ENCODE measurements around the gene NCKAP5.

DNA sequence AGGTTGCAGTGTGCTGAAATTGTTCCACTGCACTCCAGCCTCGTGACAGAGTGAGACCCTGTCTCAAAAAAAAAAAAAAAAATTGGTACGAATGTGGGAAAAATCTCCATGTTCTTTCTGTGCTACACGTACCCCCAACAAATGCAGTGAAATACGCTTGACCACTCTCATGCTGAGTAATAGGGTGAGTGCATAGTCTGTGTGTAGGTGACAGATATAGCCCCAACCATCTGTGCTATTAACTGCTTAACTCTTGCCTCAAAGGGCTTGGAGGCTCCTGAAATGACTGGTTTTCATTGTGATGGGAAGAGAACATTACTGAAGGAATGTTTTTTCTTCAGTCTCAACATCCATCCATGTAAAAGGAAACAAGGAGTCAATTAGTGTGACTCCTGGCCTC, 913.9 kb downstream of the NCKAP5 start:
- TF ChIP-seq POLR2A (IDR thresholded peaks at IDR 0.05) = no peak
- TF ChIP-seq, protein P1, sequence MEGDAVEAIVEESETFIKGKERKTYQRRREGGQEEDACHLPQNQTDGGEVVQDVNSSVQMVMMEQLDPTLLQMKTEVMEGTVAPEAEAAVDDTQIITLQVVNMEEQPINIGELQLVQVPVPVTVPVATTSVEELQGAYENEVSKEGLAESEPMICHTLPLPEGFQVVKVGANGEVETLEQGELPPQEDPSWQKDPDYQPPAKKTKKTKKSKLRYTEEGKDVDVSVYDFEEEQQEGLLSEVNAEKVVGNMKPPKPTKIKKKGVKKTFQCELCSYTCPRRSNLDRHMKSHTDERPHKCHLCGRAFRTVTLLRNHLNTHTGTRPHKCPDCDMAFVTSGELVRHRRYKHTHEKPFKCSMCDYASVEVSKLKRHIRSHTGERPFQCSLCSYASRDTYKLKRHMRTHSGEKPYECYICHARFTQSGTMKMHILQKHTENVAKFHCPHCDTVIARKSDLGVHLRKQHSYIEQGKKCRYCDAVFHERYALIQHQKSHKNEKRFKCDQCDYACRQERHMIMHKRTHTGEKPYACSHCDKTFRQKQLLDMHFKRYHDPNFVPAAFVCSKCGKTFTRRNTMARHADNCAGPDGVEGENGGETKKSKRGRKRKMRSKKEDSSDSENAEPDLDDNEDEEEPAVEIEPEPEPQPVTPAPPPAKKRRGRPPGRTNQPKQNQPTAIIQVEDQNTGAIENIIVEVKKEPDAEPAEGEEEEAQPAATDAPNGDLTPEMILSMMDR (IDR thresholded peaks at IDR 0.05) = no peak
